ENCODE measurements around the gene CFP.
"Not testable (repeated sequence)": the region's sequence is repeated elsewhere in the genome, so short reads cannot be mapped to it uniquely, and the experiment has no call there.

The CFP gene

DNA sequence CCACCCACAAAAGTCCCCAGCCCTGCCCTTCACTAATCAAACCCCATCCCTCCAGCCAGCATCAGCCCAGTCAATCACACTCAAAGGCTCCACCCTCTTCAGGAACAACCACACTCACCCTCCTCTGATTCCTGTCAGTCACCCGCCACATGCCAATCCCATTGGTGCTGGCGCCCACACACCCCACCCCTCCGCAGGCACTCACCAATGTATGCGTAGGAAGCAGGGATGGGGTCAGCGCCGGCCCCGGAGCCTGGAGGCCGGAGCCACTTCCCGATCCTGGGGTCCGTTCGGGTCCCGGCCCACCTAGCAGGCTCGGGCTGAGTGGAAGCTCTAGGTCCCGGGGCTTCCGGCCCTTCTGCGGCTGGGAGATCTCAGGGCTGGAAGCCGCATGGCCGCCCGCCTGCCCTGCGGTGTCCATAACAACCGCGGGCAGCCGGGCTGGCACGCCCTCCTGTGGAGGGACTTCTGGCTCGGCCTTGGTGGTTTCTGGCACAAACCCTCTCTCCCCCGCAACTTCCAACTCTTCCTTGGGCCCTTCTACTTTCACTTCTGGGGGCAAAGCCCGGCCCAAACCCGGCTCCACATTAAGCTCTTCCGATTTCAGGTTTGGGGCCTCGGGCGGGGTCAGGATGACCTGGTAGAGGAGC lies 7.9 kb upstream of the CFP start:
- peak; percentile 20 for DNase-seq

DNA sequence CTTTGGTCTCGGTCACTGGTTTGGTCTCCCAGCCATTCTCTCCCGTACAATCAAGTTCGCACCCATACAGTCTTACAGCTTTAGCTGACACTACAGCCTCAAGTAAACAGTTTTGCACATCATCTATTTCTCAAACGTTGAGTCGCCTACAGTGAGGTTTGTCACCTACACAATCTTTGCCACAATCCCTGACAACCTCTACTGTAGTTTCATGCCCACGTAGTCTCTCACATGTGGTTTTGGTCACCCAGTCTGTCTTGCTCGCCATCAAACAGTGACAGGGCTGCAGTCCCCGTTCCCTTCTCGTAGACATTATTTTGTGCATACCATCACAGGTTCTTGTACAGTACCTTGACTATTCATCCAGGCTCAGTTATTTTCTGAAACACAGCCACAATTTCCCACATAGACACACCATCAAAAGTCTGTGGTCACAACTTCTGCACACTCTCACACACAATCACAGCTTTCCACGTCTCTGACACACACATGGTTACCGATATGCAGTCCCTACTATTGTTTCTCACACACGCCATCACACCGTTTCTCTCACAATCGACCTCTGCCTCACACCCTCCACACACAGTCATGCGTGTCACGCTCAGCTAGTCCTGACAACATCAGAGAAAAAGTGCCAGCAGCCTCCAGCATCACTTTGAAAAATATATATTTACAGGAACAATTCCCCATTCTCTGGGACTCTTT lies 5.3 kb upstream of the CFP start:
- DNase-seq: no peak

DNA sequence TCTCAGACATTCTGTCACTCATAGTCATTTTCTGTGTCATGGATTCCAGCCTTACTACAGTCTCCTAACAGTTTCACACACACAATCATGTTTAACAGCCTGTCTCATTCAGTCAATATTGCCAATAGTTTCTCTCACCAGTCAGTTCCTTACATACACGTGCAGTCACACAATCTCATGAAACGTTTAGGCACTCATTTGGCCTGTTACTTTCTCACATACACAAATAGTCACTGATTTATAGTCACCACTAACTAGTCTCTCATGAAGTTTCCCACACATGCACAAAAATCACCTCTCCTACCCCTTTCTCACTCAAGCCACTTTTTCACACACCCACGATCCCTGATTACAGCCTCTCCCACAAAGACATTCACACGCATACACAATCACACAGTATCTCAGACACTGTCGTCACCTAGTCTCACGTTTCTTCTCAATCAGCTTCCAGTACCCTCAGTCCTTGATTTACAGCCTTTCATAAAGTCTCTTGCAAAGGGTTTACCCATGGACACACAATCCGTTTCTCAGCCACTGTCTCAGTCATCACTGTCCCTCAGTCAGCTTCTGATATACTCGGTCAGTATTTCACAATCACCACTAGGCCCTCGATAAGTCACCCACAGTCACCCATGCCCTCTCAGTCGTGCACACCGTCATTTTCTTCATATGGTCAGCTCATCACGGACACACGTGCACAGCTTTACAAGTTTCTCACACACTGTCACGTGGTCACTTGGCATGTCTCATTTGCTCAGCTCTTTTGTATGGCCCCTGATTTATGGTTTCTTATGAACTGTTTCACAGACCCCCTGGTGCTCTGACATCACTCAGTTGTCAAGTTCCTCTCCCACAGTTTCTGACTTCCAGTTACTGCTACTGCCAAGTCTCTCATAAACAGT lies 4.2 kb upstream of the CFP start:
- no peak for DNase-seq

DNA sequence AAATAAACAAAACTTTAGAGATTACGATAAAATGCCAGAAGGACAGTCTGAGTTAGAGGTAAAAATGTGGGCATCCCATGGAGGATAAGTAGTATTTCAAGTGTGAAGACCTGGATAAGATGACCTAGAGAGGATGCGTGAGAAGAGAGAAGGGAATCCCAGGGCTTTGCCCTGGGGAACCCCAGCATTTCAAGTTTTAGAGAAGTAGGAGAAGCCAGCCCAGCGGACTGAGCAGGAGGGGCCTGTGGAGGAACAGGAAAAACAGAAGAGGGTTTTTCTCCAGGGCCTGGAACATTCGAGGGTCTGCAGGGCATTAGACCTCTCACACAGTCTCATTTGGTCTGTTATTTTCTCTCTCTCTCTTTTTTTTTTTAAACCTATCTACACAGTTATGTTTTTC lies 2.9 kb upstream of the CFP start:
- no peak for DNase-seq

DNA sequence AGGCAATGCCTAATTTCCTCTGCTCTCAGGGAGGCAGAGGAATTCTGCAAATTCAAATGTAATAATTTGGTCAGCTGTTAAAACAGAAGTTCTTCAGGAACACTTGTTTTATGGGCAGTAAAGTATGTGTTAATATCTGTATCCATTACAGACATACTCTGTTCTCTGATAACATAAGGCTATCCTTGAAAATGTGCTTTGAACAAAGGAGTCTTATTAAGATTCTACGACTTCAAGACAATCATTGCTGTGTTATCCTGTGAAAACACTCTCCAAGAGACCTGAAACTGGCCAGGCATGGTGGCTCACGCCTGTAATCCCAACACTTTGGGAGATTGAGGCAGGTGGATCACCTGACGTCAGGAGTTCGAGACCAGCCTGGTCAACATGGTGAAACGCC lies 1.9 kb upstream of the CFP start:
- DNase-seq: no peak

DNA sequence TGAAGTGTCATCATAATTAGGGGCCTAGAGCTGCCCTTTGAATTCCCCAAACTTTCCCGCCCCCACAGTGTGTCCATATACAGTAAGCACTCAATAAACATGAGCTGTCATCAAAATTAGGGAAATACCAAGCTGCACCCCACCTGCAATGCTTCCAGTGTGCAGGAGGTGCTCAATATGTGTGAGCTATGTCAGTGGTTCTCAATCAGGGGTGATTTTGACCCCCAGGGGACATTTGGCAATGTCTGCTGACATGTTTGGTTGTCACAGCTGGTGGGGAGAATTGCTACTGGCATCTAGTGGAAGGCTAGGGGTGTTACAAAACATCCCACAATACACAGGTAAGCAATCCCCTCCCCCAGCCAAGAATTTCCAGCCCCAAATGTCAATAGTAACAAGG lies 748 bp downstream of the CFP start:
- no peak for DNase-seq

DNA sequence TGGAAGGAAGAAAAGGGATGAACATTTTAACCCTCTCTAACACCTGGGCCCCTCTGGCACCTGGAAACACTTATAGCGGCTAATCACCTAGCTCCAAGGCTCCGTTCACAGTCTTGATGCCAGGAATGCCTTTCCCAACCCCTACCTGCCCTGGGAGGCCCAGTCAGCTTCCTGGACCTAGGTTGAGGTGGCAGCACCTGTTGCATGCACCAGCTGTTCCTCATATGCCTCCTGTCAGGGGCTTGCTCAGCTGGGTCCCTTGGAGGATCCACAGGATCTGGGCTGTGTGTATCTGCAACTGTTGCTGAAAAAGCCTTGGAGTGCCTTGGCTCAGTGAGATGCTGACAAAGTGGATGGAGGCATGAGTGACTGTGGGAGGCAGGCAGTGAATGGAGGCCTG lies 4.4 kb downstream of the CFP start:
- no peak for DNase-seq

DNA sequence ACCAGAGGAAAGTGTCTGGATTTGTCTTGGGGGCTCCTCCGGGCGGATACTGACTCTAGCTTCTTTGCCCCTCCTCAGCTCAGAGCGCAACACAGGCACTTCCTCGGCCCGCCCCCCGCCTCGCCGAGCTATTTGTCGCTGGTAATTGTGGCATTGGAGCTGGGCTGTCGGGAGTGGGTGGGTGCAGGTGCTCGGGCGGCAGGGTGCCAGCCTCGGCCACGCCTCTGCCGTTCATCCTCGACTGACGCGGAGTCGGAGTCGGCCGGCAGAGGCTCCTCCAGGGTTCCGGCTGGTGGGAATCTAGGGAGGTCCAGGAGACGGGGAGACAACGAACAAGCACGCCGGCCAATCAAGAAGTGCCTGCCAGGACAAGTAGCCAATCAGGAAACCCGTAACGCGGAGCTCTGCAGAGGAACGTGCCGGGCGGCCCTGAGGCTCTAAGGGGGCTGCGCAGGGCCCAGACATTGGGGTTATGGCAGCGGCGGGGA lies 6.1 kb downstream of the CFP start:
- peak; percentile 71 for DNase-seq

DNA sequence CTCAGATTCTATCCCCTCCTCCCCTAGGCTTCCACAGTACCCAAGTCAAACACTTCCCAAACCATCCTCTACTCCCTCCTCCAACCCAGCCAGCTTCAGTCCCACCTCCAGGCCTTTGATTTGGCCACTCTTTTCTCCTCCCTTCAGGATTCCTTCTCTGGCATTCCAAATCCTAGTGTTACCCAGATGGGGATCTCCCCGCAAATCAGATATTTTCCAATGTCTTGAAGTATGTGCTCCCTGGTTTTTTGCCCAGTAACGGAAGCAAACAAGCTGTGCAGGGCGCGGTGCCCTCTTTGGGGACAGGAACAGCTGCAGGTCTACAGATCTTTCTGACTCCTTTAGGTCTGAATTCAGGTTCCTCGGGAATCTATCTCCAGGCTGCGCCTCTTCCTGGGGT lies 7.9 kb downstream of the CFP start:
- DNase-seq: no peak

DNA sequence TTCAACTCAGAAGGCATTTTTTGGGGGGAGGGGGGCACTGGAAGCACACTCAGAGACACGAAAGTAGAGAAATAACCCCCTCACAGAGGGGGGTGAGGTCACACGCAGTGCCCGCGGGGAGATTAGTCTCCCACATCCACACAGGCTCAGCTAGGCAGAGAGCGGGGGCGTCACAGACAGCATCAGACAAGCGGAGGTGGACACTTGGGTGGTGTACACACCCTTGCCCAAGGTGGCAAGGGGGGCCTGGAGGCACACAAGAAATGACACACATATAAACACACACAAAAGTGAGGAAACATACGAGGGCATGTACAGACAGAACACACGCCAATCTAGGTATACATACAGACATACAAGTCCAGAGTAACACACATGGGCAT lies 9.4 kb downstream of the CFP start:
- DNase-seq: no peak

DNA sequence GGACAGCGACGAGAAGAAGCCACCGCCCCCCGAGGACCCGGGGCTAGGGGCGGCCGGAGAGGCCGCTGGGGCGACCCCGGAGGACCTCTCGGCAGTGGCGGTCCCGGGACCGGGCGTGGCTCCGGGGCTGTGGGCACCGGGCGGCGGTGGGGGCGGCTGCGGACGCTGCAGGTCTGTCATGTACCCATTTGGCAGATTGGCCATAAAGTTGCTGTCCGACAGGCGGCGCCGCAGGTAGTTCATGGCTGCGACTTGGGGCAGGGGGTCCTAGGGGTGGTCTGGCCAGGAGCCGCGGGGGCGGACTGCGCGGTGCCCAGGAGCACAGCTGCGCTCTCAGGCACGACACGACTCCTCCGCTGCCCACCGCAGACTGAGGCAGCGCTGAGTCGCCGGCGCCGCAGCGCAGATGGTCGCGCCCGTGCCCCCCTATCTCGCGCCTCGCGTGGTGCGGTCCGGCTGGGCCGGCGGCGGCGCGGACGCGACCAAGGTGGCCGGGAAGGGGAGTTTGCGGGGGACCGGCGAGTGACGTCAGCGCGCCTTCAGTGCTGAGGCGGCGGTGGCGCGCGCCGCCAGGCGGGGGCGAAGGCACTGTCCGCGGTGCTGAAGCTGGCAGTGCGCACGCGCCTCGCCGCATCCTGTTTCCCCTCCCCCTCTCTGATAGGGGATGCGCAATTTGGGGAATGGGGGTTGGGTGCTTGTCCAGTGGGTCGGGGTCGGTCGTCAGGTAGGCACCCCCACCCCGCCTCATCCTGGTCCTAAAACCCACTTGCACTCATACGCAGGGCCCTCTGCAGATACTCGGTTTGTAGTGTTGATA lies 10.0 kb downstream of the CFP start, which contains the start of gene SYN1:
TSS of gene SYN1 (minus strand) at position 372 of the 817 bp plus-strand sequence. CDS start at position 243, 129 bp downstream.
- DNase-seq: peak; percentile 66

DNA sequence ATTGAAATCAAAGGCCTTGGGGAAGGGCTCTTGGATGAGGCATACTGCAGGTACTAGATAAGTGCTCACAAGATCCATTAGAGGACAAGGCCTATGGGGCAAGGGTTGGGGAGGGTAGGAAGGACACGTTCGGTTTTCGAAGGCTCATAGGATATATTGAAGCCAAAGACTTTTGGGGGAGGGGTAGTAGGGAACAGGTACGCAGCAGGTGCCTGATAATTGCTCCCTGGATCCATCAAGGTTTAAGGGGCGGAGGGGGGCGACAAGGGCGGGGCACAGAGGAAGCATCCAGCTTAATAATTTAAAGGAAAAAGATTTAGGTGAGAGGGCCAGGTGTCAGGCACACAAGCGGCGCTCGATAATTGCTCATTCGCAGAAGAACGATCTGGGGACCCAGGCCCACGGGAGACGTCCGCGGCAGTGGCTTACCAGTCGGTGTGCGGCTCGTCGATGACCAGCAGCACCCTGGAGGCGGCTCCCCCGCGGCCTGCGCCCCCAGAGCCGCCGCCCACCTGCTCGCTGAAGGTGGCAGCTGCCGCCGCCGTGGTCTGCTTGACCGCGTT lies 10.7 kb downstream of the CFP start:
- DNase-seq: no peak

DNA sequence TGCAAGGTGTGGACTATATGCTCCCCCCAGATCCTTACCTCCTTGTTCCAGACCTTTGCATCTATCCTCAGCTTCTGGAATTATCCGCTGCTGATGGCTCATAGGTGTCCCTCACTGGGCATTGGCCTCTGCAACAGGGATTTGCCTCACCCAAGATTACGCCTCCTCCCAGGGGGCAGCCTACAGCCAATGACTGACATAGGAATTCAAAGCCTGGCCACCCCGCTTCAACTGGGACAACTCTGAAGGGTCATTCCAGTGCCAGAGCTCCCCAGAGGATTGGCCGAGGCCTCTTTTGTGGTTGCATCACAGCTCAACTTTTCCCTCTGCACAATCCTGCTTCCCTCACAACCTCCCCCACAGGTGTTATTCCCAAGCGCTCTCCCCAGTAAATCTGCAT lies 15.1 kb downstream of the CFP start:
- no peak for DNase-seq

DNA sequence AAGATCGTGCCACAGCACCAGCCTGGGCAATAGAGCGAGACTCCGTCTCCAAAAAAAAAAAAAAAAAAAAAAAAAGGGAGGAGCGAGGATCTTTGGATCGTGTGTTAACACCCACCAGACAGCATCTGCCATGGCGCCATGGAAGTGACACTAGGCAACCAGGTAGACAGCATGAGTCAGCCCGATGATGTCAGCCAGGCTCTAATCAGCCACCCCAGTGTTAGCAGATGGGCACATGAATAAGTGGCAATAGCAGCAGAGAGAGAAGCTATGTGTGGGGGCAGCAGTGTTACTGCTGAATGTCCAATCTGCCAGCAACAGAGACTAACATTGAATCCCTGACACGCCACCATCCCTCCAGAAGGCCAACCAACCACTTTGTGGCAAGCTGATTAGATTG lies 16.6 kb downstream of the CFP start:
- no peak for DNase-seq

DNA sequence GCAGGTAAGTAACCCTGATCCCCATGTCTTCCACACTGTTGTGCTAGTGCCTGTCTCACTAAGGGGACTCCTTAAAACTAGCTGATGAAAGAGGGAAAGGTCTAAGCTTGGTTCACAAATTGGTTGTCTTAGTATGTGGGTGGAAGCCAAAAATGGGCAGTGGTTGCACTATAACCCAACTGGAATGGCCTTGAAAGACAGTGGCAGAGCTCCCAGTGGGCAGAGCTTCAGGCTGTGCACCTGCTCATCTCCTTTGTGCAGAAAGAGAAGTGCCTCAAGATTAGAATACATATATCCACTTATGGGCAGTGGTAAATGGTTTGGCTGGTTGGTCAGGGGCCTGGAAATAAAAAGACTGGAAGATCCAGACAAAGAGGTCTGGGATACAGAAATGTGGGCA lies 17.3 kb downstream of the CFP start:
- peak; percentile 16 for DNase-seq

DNA sequence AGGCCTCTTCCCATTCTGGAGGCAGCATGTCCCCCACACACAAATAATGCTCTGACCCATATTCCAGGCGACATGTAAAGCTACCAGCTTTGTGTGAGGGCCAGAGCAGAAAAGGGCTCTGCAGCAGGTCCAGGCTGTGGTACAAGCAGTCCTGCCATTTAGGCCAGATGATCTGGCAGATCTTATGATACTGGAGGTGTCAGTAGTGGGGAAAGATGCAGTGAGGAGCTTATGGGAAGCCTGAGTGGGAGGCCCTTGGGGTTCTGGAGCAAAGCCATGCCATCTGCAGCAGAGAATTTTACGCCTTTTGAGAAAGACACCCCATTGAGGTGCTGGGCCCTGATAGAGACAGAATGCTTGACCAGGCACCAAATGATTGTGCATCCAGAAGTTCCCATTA lies 17.8 kb downstream of the CFP start:
- DNase-seq: no peak

DNA sequence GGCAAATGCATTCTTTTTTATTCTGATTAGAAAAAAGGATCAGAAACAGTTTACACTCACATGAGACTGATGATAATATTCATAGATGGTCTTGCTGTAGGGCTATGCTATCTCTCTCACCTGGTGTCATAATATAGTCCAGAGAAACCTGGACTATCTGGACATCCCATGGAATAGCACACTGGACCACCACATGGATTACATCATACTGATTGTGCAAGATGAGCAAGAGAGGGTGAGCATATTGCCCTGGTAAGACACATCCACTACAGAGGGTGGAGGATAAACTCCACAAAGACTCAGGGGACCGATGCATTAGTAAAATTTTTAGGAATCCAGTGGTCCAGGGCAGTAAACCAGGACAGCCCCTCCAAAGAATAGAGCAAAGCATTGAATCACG lies 18.2 kb downstream of the CFP start:
- DNase-seq: no peak

DNA sequence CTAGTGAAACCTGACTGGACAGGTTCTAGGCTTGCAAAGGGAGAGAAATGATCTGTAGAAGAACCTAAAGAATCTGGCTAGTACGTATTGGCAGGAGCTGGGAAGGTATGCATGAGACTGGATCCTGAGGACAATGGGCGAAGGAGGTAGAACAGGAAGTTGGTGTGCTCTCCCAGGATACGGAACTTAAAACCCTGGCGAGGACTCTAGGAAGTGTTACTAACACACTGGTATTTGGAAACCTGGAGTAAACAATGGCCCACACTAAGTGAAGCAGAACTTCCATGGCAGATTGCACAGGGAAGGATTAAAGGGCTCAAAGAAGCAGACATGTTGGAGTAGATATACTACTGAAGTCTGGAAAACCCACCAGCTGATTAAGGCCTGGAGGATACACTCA lies 19.2 kb downstream of the CFP start:
- no peak for DNase-seq

DNA sequence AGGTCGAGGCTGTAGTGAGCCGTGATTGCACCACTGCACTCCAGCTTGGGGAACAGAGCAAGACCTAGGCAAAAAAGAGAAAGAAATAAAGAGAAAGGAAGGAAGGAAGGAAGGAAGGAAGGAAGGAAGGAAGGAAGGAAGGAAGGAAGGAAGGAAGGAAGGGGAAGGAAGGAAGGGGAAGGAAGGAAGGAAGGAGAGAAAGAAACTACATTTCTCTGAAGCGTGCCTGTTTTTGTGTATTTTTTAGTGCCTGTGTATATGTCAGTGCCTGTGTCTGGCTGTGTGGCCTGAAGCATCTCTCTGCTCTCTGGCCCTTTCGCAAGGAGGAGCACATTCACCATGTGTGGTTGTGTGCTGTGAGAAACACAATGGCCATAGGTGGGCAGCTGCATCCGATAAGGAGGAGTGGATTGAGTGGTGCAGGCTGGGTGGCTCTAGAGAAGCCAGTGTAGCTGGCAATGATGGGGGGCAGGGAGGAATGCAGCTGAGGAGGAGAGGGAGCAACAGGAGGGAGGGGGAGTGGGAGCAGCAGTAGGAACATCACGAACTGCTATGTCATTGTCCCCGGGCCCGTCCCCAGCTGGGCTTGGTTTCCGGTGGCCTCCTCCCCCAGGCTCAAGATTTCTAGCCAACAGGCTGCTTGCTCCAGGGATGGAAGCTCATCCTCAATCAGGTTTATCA lies 21.5 kb downstream of the CFP start:
- DNase-seq: no peak

DNA sequence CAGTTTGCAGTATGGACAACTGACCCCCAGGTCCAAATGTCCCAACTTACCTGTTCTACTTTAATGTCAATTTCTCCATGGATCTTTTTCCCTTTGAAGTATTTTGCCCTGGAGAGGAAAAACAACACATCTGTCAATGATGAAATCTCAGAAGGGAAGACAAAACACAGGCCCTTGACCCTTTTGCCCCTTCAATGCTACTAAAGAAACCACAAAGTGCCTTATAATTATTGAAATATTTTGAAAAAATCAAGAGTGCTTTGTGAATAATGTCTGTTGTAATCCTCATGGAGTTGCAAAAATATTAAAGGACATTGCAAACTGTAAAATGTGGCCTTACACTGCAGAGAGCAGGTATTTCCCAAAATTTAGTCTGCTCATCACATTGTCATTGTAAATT lies 22.6 kb downstream of the CFP start:
- no peak for DNase-seq

DNA sequence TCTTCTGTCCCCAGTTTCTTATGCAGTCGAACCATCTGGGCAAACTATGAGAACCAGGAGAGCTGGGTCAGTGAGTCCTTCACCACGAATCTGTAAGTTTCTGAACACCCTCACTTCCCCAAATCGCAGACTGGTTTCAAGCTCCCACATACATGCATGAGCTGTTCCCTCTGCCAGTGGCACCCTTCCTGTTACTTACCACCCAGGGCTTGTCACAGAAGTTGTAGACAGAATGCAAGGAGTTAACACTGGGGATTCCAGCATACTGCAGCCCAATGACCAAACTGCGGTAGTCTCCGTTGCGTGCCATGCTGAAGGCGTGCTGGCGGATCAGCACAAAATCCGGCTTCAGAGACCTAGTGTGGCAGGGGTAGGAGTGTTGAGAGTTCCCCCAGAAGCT lies 24.7 kb downstream of the CFP start:
- DNase-seq: no peak

DNA sequence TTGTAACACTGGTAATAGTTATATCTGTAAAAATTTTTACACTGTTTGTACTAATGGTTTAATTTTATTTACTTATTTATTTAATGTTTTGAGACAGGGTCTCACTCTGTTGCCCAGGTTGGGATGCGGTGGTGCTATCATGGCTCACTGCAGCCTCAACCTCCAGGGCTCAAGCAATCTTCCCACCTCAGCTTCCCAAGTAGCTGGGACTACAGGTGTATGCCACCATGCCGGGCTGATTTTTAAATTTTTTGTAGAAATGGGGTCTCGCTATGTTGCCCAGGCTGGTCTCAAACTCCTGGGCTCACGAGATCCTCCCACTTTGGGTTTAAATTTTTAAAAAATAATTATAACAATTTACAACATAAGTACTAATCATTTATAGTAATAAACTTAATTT lies 26.6 kb downstream of the CFP start:
- not testable (repeated sequence) for DNase-seq

Data from NCI-H2029 (cell line).